GM18505 (cell line): ENCODE data around the gene NOL6.

Experiments used
- ATAC-seq: cut with Tn5 transposase; IDR thresholded peaks from one replicate; pipeline ENCODE4 v1.9.1; 2021; ENCODE audit not compliant: unreplicated experiment
- POLR2A ChIP-seq: IDR thresholded peaks from 4 replicates; pipeline ENCODE4 v1.6.1; 2011; ENCODE audit warnings: borderline replicate concordance; ENCODE audit not compliant: insufficient read depth, insufficient read length; ENCODE audit errors: extremely low read depth

The NOL6 gene

DNA sequence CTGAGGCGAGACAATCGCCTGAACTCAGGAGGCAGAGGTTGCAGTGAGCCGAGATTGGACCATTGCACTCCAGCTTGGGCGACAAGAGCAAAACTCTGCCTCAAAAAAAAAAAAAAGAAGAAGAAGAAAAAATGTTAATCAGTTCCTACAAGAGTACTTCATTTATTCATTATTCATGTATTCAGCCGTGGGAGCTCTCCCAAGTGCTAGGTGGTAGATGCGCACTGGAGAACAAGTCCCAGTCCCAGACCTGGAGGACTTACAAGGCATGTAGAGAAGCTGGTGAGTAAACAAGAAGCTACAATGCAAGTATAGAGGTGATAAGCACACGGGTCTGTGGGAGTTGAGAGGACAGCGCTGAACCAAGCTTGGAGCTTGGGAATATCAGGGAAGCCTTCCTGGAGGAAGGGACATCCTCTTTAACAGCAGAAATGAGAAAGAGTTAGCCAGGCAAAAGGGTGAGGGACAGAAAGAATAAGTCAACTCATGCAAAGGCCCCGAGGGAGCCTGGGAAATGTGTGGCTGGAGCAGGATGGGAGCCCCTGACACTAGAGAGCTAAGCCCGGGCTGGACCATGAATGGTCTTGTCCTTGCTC, 53.9 kb downstream of the NOL6 start:
- no peak for TF ChIP-seq POLR2A
- ATAC-seq = no peak

DNA sequence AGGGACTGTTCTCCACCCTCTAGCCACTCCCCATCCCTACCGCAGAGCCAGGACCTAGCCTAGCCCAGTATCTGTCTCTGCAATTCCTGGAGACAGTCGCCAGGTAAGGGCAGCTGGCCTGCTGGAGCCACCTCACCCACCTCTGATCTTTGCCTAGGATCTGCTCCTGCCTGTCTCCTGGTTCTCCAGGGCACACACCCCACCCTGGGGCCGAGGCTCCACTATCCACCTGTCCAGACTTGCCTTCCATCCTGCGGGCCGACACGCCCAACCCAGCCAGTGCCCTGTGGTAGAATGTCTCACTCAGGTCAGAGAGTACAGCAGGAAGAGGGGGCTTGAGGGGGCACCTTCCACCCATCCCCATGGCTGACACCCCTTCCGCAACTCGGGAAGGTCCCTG, 55.6 kb downstream of the NOL6 start:
- TF ChIP-seq POLR2A = no peak
- ATAC-seq = no peak

GRCh38 chr9:33416996-33417395, 56.7 kb downstream of the NOL6 start:
- TF ChIP-seq POLR2A = no peak

DNA sequence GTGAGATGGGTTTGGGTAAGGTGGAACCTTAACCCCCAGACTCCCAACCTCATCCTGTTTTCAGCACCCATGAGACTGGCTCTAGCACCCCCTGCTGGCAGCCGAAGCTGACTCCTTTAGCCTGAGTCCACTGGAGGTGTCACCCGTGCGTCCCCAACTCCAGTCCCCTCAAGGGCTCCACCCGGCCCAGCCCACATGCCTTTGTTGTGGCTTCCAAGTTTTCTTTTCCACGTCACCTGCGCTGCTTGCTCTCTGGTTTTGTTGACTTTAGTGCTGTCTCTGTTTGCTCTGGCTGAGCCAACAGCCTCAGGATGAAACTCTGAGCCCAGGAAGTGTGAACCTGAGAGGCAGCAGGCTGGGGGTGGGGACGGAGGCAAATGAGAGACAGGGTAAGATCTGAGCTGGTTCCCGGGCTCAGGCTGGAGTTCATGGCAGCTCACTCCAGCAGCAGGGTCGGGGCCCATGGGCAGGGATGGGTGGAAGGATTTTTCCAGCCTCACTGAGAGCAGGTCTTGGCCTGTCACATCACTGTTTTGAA, 58.2 kb downstream of the NOL6 start:
- peak; percentile 55 for ATAC-seq

More at GRCh38 chr9:33416996-33417395, 56.7 kb downstream of the NOL6 start:
- no peak for ATAC-seq

DNA sequence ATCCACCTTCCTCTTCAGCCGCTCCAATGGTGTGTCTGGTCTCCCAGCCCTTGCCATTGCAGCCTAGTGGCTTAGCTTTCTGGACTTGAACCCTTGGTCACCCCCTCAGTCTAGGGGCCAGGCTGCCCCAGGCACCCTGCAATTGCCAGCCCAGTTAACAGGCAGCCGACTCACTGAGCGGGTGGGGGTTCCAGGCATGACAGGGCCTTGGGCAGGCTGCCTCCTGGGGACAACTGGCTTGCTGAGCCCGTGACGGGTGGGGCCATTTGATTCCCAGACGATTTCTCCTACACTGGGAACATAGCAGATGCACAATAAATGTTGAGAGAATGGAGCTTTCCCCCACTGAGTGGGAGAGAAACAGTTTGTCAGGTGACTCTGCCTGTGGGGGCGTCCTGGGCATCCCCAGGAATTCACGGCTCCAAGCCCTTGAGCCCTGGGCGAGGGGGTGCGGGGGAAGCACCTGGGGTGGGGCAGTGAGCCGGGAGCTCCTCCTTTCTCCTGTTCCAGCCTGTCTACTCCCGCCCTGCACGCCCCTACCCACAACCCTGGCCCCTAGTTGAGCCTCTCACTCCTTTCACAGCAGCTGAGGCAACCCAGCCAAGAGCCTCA, 58.7 kb downstream of the NOL6 start:
- no peak for ATAC-seq
- TF ChIP-seq POLR2A = no peak

More for the DNA sequence above, 58.2 kb downstream of the NOL6 start:
- no peak for TF ChIP-seq POLR2A

- no peak for TF ChIP-seq POLR2A
- ATAC-seq = no peak
Observed at GRCh38 chr9:33414268-33414667, 59.5 kb downstream of the NOL6 start.
